HepG2 (cell line): ENCODE results near the gene SP8. TPM values are rescaled to one million over a fixed set of nuclear protein-coding genes. Genes with fewer than 3 reads are reported as not detected.

ENCODE experiments used
- ADNP ChIP-seq: sonication (generic); formaldehyde crosslinking; IDR thresholded peaks from 2 replicates; pipeline ENCODE4 v1.4.0; 2020; ENCODE audit warnings: missing genetic modification reagents
- EP300 ChIP-seq, 3 experiments: sonication (generic) in 1 of 3; formaldehyde crosslinking in 1 of 3; IDR thresholded peaks; 2 replicates each; pipeline versions ENCODE4 v1.5.1 to v1.6.1; 2011 to 2020; ENCODE audit warnings: low read depth in 2 of 3, low read length in 2 of 3, borderline replicate concordance in 1 of 3, improper control_type of control experiment in 1 of 3, mild to moderate bottlenecking in 1 of 3, missing genetic modification reagents in 1 of 3, moderate library complexity in 1 of 3
- FLYWCH1 ChIP-seq: sonication (generic); formaldehyde crosslinking; IDR thresholded peaks from 2 replicates; pipeline ENCODE4 v1.8.1; 2023; ENCODE audit warnings: mild to moderate bottlenecking, missing genetic modification reagents
- FOXP1 ChIP-seq, 2 experiments: fragments of 450-650 bp in 1 of 2; IDR thresholded peaks; 2 replicates each; pipeline ENCODE4 v1.6.1; 2017 to 2018; ENCODE audit warnings: antibody characterized with exemption in 1 of 2
- GABPA ChIP-seq, 2 experiments: IDR thresholded peaks; 2 replicates each; pipeline ENCODE4 v1.6.1; 2011 to 2016; ENCODE audit warnings: low read depth in 2 of 2, low read length in 1 of 2, missing biosample characterization in 1 of 2, missing genetic modification characterization in 1 of 2
- GATAD2A ChIP-seq: IDR thresholded peaks from 2 replicates; pipeline ENCODE4 v1.6.1; 2016
- MBNL3 ChIP-seq: fragments of 250-450 bp; sonication (Bioruptor Pico); conservative IDR thresholded peaks from 2 replicates; pipeline ENCODE4 v1.8.0; 2022; ENCODE audit warnings: mild to moderate bottlenecking, inconsistent platforms
- MED1 ChIP-seq: sonication (generic); formaldehyde crosslinking; IDR thresholded peaks from 2 replicates; pipeline ENCODE4 v1.4.0; 2020; ENCODE audit warnings: missing genetic modification reagents
- NR2F6 ChIP-seq, 2 experiments: IDR thresholded peaks; 2 replicates each; pipeline ENCODE4 v1.6.1; 2016; ENCODE audit warnings: antibody characterized with exemption in 1 of 2, mild to moderate bottlenecking in 1 of 2
- SAFB2 ChIP-seq: sonication (generic); formaldehyde crosslinking; IDR thresholded peaks from 2 replicates; pipeline ENCODE4 v1.5.1; 2020; ENCODE audit warnings: missing genetic modification reagents, low read depth, mild to moderate bottlenecking, borderline replicate concordance
- TEAD3 ChIP-seq: optimal IDR thresholded peaks from 2 replicates; pipeline ENCODE3; 2016; ENCODE audit warnings: borderline replicate concordance
- ZNF446 ChIP-seq: sonication (generic); formaldehyde crosslinking; IDR thresholded peaks from 2 replicates; pipeline ENCODE4 v1.5.0; 2020; ENCODE audit warnings: mild to moderate bottlenecking, missing genetic modification reagents
- ZNF550 ChIP-seq: sonication (generic); formaldehyde crosslinking; IDR thresholded peaks from 2 replicates; pipeline ENCODE4 v1.4.0; 2020; ENCODE audit warnings: mild to moderate bottlenecking, missing genetic modification reagents, borderline replicate concordance
- ZNF562 ChIP-seq: sonication (generic); formaldehyde crosslinking; IDR thresholded peaks from 2 replicates; pipeline ENCODE4 v1.8.0; 2022; ENCODE audit warnings: missing genetic modification reagents, borderline replicate concordance
- ZNF652 ChIP-seq: IDR thresholded peaks from 2 replicates; pipeline ENCODE4 v1.6.1; 2016; ENCODE audit warnings: low read depth, borderline replicate concordance
- ZNF737 ChIP-seq: sonication (generic); formaldehyde crosslinking; IDR thresholded peaks from 2 replicates; pipeline ENCODE4 v1.5.0; 2020; ENCODE audit warnings: missing genetic modification reagents, mild to moderate bottlenecking, borderline replicate concordance
- ZNF839 ChIP-seq: sonication (generic); formaldehyde crosslinking; IDR thresholded peaks from 2 replicates; pipeline ENCODE4 v1.4.0; 2020; ENCODE audit warnings: missing genetic modification reagents, mild to moderate bottlenecking, borderline replicate concordance
- ZNF883 ChIP-seq: sonication (generic); formaldehyde crosslinking; IDR thresholded peaks from 2 replicates; pipeline ENCODE4 v1.5.1; 2020; ENCODE audit warnings: mild to moderate bottlenecking, missing genetic modification reagents; ENCODE audit errors: not compliant biosample characterization
- polyA plus RNA-seq, 8 experiments: library from polyadenylated mRNA; depleted of rRNA in 3 of 8; stranded (reverse) in 7 of 8; unstranded in 1 of 8; fragments of >200 nt; fragmentation: Illumina TruSeq in 4 of 8; extraction: Trizol in 4 of 8; gene quantifications; 2 replicates each; pipeline versions ENCODE4 v1.2.1 to v1.2.3, GENCODE V29; 2011 to 2016; ENCODE audit warnings: low read depth in 4 of 8, missing spikeins in 1 of 8, mixed read lengths in 1 of 8; ENCODE audit not compliant: insufficient read depth in 1 of 8
- total RNA-seq, 5 experiments: library from RNA; depleted of rRNA; stranded (reverse); fragments of >200 nt; fragmentation: Illumina TruSeq; extraction: Trizol; gene quantifications; 2 replicates each; pipeline ENCODE4 v1.2.3, GENCODE V29; 2016; ENCODE audit warnings: low read depth in 1 of 5
- TF ChIP-seq, protein P1 (sequence below): IDR thresholded peaks from 2 replicates; pipeline ENCODE4 v1.6.1; 2016; ENCODE audit warnings: mild to moderate bottlenecking
- TF ChIP-seq, protein P2 (sequence below): sonication (generic); formaldehyde crosslinking; IDR thresholded peaks from 2 replicates; pipeline ENCODE4 v1.8.1; 2023; ENCODE audit warnings: missing genetic modification reagents, inconsistent platforms, borderline replicate concordance
- TF ChIP-seq, protein P3 (sequence below): sonication (generic); formaldehyde crosslinking; IDR thresholded peaks from 2 replicates; pipeline ENCODE4 v1.5.1; 2020; ENCODE audit warnings: missing genetic modification reagents, mild to moderate bottlenecking, borderline replicate concordance

Gene SP8
- total and polyA plus RNA-seq, 2 of the 13 experiments (the other 11 are each of a cell fraction or from before 2014, with no cell fraction given), result not detected

DNA sequence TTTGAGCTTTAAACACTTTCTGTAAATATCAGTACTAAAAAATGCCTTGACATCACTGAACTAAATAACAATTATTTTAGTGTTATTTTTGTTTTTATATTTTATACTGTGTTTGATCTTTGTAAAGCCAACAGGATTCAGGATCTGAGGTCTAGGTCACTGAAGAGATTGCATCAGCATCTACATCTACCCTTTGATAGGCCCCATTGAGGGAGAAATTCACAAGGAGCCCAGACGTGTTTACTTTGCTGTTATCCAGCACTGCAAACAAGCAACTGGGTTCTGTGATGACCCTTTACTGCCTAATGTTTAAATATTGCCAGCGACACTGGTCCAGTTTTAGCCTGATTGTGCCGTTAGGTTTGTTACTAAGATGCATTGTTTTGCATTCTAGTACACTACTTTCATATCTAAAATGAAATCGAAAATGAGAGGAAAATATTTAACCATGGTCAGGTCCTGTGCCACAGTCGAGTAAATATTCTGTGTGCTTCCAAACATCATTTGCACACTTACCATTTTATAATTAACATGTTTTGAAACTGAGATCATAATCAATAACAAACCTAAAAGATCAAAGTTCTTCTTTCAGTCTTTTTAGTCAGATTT lies 48.7 kb downstream of the SP8 start (continued):
- TF ChIP-seq, protein P1, sequence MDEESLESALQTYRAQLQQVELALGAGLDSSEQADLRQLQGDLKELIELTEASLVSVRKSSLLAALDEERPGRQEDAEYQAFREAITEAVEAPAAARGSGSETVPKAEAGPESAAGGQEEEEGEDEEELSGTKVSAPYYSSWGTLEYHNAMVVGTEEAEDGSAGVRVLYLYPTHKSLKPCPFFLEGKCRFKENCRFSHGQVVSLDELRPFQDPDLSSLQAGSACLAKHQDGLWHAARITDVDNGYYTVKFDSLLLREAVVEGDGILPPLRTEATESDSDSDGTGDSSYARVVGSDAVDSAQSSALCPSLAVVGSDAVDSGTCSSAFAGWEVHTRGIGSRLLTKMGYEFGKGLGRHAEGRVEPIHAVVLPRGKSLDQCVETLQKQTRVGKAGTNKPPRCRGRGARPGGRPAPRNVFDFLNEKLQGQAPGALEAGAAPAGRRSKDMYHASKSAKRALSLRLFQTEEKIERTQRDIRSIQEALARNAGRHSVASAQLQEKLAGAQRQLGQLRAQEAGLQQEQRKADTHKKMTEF (CRISPR knock-in tag), result 0 out of 2 replicates have a peak, but pooled peaks have one; percentile 33
- TF ChIP-seq GABPA (IDR thresholded peaks at IDR 0.05; ENCODE audit: low read depth, low read length) (no peak), GABPA (CRISPR knock-in tag; IDR thresholded peaks at IDR 0.05; ENCODE audit: low read depth) (no peak; the same call in 1 of the 2 replicates), SAFB2 (CRISPR knock-in tag) (no peak), MED1 (CRISPR knock-in tag) (peak; percentile 64), NR2F6 (IDR thresholded peaks at IDR 0.05) (peak; percentile 80), NR2F6 (CRISPR knock-in tag; IDR thresholded peaks at IDR 0.05) (peak; percentile 74), TEAD3 (CRISPR knock-in tag) (peak; percentile 9), ZNF883 (CRISPR knock-in tag) (no peak), ZNF562 (CRISPR knock-in tag) (no peak), FLYWCH1 (CRISPR knock-in tag) (no peak), ZNF737 (CRISPR knock-in tag) (no peak), ZNF446 (CRISPR knock-in tag) (no peak), MBNL3 (no peak), ZNF839 (no peak), ZNF550 (CRISPR knock-in tag) (no peak), FOXP1 (IDR thresholded peaks at IDR 0.05) (no peak), FOXP1 (CRISPR knock-in tag; IDR thresholded peaks at IDR 0.05) (peak; percentile 85), ZNF652 (CRISPR knock-in tag) (peak; percentile 32; the same call in 1 of the 2 replicates), EP300 (IDR thresholded peaks at IDR 0.05; ENCODE audit: low read depth in 2 of 2, low read length in 2 of 2) (peak; percentile 27 to 80; a peak in 2 of 4 replicates), EP300 (CRISPR knock-in tag; IDR thresholded peaks at IDR 0.05; ENCODE audit: borderline replicate concordance) (peak; percentile 69; the same call in 1 of the 2 replicates), ADNP (CRISPR knock-in tag) (no peak), GATAD2A (peak; percentile 83)
- TF ChIP-seq, protein P2, sequence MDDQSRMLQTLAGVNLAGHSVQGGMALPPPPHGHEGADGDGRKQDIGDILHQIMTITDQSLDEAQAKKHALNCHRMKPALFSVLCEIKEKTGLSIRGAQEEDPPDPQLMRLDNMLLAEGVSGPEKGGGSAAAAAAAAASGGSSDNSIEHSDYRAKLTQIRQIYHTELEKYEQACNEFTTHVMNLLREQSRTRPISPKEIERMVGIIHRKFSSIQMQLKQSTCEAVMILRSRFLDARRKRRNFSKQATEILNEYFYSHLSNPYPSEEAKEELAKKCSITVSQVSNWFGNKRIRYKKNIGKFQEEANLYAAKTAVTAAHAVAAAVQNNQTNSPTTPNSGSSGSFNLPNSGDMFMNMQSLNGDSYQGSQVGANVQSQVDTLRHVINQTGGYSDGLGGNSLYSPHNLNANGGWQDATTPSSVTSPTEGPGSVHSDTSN (CRISPR knock-in tag), result no peak
- TF ChIP-seq, protein P3, sequence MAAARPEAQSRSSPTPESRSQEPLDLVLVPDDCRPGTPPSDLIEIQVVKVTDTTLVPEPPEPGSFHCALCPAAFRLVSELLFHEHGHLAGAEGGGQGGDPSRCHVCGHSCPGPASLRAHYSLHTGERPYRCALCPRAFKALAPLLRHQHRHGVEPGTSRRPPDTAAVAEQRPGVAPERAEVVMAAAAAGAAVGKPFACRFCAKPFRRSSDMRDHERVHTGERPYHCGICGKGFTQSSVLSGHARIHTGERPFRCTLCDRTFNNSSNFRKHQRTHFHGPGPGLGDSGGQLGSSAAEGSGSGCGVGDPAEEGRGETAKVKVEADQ (CRISPR knock-in tag), result no peak
